GM12865 (cell line): Measurements from ENCODE around the gene LCN9.

Experiments
- DNase-seq: peaks from one replicate; pipeline ENCODE4 v3.0.0; 2010; ENCODE audit warnings: low read depth
- H3K4me3 ChIP-seq: 2 replicates; pipeline ENCODE4 v1.5.1; 2011; ENCODE audit warnings: mild to moderate bottlenecking, low read depth, low read length, control low read depth
- TF ChIP-seq, protein P1 (sequence below): IDR thresholded peaks from 2 replicates; pipeline ENCODE4 v1.5.1; 2011; ENCODE audit warnings: low read length, control low read depth, low read depth, inconsistent platforms; ENCODE audit not compliant: insufficient read depth; ENCODE audit errors: missing control alignments

LCN9 gene

GRCh38 chr9:135662758-135663450, at the start of gene LCN9:
Gene LCN9, plus strand, starts transcription at chr9:135663309. Its CDS starts 13 bp downstream, at chr9:135663322.
- TF ChIP-seq, protein P1, sequence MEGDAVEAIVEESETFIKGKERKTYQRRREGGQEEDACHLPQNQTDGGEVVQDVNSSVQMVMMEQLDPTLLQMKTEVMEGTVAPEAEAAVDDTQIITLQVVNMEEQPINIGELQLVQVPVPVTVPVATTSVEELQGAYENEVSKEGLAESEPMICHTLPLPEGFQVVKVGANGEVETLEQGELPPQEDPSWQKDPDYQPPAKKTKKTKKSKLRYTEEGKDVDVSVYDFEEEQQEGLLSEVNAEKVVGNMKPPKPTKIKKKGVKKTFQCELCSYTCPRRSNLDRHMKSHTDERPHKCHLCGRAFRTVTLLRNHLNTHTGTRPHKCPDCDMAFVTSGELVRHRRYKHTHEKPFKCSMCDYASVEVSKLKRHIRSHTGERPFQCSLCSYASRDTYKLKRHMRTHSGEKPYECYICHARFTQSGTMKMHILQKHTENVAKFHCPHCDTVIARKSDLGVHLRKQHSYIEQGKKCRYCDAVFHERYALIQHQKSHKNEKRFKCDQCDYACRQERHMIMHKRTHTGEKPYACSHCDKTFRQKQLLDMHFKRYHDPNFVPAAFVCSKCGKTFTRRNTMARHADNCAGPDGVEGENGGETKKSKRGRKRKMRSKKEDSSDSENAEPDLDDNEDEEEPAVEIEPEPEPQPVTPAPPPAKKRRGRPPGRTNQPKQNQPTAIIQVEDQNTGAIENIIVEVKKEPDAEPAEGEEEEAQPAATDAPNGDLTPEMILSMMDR: no peak
- DNase-seq: no peak
- H3K4me3 ChIP-seq: no peak within 1 kb of the TSS

GRCh38 chr9:135613946-135614805, 48.9 kb upstream of the LCN9 start:
- no peak overlapping the region for H3K4me3 ChIP-seq
- TF ChIP-seq, protein P1: no peak
- no peak for DNase-seq

- TF ChIP-seq, protein P1: no peak
- no peak overlapping the region for H3K4me3 ChIP-seq
- DNase-seq: no peak
Measured at GRCh38 chr9:135614821-135615665, 48.1 kb upstream of the LCN9 start.

DNA sequence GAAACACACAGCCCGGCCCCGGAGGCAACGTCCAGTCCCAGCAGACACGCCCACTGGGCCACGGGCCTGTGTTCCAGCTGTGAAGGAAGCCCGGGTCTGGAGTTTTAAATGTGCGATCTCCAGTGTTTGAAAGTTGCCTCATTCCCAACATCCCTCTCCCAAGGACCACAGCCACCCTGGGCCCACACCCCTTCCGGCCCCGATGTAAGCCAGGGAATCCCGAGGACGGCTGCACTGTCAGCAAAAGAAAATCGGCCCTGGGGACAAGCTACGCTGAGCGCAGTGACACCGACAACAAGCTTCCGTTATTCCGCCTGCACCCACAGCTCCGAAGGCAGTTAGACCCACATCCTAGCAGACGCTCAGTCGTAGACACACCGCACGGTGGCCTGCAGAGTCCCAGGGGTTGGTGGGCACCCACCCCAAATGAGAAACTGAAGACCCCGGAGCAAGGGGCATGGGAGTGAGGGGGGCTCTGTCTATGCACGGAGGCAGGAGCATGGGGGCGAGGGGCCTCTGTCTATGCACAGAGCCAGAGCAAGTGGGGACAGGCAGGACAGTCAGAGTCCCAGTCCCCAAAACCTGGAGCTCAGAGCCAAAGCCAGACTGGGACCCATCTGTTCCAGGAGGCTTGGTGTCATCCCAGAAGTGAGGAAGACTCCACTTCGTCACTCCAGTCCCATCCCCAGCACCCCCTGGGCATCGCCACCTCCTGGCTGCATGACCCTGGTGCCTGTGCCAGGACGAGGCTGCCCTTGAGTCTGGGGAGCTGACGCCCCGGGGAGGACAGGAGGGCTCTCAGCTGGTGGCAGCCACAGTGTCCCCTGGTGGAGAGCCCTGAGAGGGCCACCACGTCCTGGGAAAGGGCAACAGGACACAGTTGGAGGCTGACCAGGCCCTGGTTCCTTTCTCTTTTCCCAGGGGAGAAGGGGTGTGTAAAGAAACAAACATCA, 47.2 kb upstream of the LCN9 start:
- no peak for DNase-seq
- H3K4me3 ChIP-seq: no peak overlapping the region
- TF ChIP-seq, protein P1: no peak

- no peak for DNase-seq
- H3K4me3 ChIP-seq: no peak overlapping the region
- TF ChIP-seq, protein P1: no peak
Measured at GRCh38 chr9:135616619-135617537, 46.2 kb upstream of the LCN9 start.
